HFFc6 (cell line): Measurements from ENCODE around the gene TMC3. TPM values are rescaled to one million over a fixed set of nuclear protein-coding genes. Genes with fewer than 3 reads are reported as not detected.

Experiments used
- DNase-seq: peaks from one replicate; pipeline ENCODE4 v3.0.0-alpha.2; 2018
- H3K27ac Mint-ChIP-seq: 2 replicates; pipeline ENCODE4 v1.8.0; 2020; ENCODE audit warnings: mild to moderate bottlenecking, mixed read lengths
- H3K27me3 Mint-ChIP-seq: 2 replicates; pipeline ENCODE4 v1.8.0; 2021; ENCODE audit warnings: mild to moderate bottlenecking, moderate library complexity, mixed read lengths; ENCODE audit not compliant: insufficient read depth
- H3K36me3 Mint-ChIP-seq: 2 replicates; pipeline ENCODE4 v1.8.0; 2021; ENCODE audit warnings: low read depth, mixed read lengths
- H3K4me1 Mint-ChIP-seq: 2 replicates; pipeline ENCODE4 v1.8.0; 2020; ENCODE audit warnings: low read depth, mixed read lengths
- H3K4me3 Mint-ChIP-seq: 2 replicates; pipeline ENCODE4 v1.8.0; 2020; ENCODE audit warnings: mild to moderate bottlenecking, moderate library complexity, mixed read lengths
- H3K9me3 Mint-ChIP-seq: 2 replicates; pipeline ENCODE4 v1.8.0; 2020; ENCODE audit warnings: mild to moderate bottlenecking, mixed read lengths
- CTCF ChIP-seq: fragments of 200-600 bp; sonication (generic); IDR thresholded peaks from 2 replicates; pipeline ENCODE4 v1.5.0; 2021; ENCODE audit warnings: antibody characterized with exemption, mild to moderate bottlenecking
- total RNA-seq, 6 experiments: library from RNA; stranded (reverse); fragmentation: NEBNext Ultra II Directional; extraction: Animal tissue kit (Norgen Biotek cat#: 25700); gene quantifications; 2 replicates in 1 of 6; 3 replicates in 5 of 6; pipeline ENCODE4 v1.2.3, GENCODE V29; 2021

The TMC3 gene
- total RNA-seq, 6 experiments from 2014 or later: not detected

DNA sequence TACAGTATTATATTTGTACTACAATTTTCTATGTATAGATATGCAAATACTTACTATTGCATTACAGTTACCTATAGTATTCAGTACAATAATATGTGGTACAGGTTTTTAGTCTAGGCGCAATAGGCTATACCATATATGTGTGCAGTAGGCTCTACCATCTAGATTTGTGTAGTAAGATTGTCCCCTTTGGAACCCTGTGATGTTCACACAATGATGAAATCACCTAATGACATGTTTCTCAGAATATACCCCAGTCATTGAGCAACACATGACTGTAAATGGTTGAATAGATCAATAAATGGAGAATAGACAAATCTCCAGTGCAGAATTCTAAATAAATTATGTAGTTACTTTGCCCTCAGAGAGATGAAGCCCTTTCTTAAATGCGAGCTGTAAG, 17.6 kb upstream of the TMC3 start:
- no peaks in the 10 kb centered on the region for H3K4me1 Mint-ChIP-seq
- H3K4me3 Mint-ChIP-seq: no peak overlapping the region
- no peak overlapping the region for H3K27ac Mint-ChIP-seq
- no peak for TF ChIP-seq CTCF
- H3K36me3 Mint-ChIP-seq: no peaks in the 10 kb centered on the region
- 0 out of 2 replicates have a peak, but pooled peaks cover 2% of the 10 kb centered on the region for H3K27me3 Mint-ChIP-seq
- no peak for DNase-seq
- no peaks in the 10 kb centered on the region for H3K9me3 Mint-ChIP-seq

- Mint-ChIP-seq H3K4me3 (no peak overlapping the region), H3K4me1 (no peaks in the 10 kb centered on the region), H3K27me3 (peaks cover 4% of the 10 kb centered on the region; the same call in 1 of the 2 replicates), H3K9me3 (no peaks in the 10 kb centered on the region), H3K27ac (no peak overlapping the region), H3K36me3 (no peaks in the 10 kb centered on the region)
- DNase-seq: no peak
- no peak for TF ChIP-seq CTCF
Measured at GRCh38 chr15:81388436-81388770, 14.4 kb upstream of the TMC3 start.

- H3K9me3 Mint-ChIP-seq: no peaks in the 10 kb centered on the region
- no peaks in the 10 kb centered on the region for H3K4me1 Mint-ChIP-seq
- no peaks in the 10 kb centered on the region for H3K36me3 Mint-ChIP-seq
- no peak overlapping the region for H3K27ac Mint-ChIP-seq
- no peak for TF ChIP-seq CTCF
- H3K27me3 Mint-ChIP-seq: peaks cover 4% of the 10 kb centered on the region
- DNase-seq: no peak
- H3K4me3 Mint-ChIP-seq: no peak overlapping the region
Measured at GRCh38 chr15:81387621-81388435, 13.8 kb upstream of the TMC3 start.

GRCh38 chr15:81386947-81387346, 12.9 kb upstream of the TMC3 start:
- H3K36me3 Mint-ChIP-seq: no peaks in the 10 kb centered on the region
- no peak overlapping the region for H3K27ac Mint-ChIP-seq
- no peaks in the 10 kb centered on the region for H3K9me3 Mint-ChIP-seq
- H3K27me3 Mint-ChIP-seq: peaks cover 8% of the 10 kb centered on the region
- H3K4me3 Mint-ChIP-seq: no peak overlapping the region
- TF ChIP-seq CTCF: no peak
- DNase-seq: peak; percentile 7
- no peaks in the 10 kb centered on the region for H3K4me1 Mint-ChIP-seq

DNA sequence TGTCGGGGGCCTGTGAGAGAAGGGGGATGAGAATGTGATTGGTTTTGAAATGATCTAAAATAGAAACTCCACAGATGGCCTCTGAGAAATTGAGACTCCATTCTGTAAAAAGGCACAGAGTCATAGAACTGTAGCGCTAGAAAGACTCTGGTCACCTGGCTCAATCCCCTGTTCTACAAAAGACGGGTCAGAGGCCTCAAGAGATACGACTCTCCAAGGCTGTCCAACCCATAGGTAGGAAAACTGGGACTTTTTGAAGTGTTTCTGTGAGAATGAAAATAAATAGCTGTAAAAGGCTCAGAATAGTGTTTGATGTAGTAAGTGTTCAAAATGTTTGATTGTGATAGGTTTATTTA, 11.7 kb upstream of the TMC3 start:
- DNase-seq: no peak
- Mint-ChIP-seq H3K4me1 (no peaks in the 10 kb centered on the region), H3K27ac (no peak overlapping the region), H3K36me3 (no peaks in the 10 kb centered on the region), H3K27me3 (peaks cover 9% of the 10 kb centered on the region), H3K4me3 (no peak overlapping the region), H3K9me3 (no peaks in the 10 kb centered on the region)
- TF ChIP-seq CTCF: no peak
